Transverse colon (tissue), 4 donors: ENCODE data around the gene DCLK2.

Experiments
- EP300 ChIP-seq: sonication (generic); formaldehyde crosslinking; IDR thresholded peaks from one replicate; pipeline ENCODE4 v1.6.1; 2017; ENCODE audit warnings: antibody characterized with exemption, low read depth
- POLR2A ChIP-seq: fragments of 450-650 bp; IDR thresholded peaks from one replicate; pipeline ENCODE4 v1.6.1; 2016; ENCODE audit warnings: antibody characterized with exemption, mild to moderate bottlenecking, moderate library complexity
- POLR2AphosphoS5 ChIP-seq, 3 donors: sonication (generic); formaldehyde crosslinking; IDR thresholded peaks; one replicate each; pipeline ENCODE4 v1.6.1; 2016; ENCODE audit warnings: antibody characterized with exemption in 3 of 3
- TF ChIP-seq, protein P1 (sequence below), 5 experiments: fragments of 200-600 bp in 3 of 5; fragments of 450-650 bp in 2 of 5; sonication (generic) in 3 of 5; IDR thresholded peaks; 1 replicate in 2 of 5; 2 replicates in 3 of 5; pipeline ENCODE4 v1.5.1; 2016 to 2017; ENCODE audit warnings: antibody characterized with exemption in 5 of 5, inconsistent platforms in 3 of 5, mild to moderate bottlenecking in 2 of 5, moderate library complexity in 1 of 5

DNA sequence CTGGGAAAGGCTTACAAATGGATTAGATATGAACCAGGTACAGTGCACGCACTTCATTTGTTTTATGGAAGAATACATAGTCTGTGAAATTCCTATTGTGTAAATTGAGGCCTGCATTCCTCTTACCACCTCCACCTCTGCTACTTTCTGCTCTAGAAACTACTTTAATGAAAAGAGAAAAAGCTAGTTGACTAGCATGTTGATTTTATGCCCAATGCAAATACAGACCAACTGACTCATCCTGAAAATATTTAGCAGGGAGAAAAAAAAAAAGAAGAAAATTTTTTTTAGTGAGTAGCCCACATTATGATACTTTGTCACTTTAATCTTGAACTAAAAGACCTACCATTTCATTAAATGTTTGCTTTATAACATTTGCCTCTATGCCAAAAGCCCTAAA, 41.2 kb downstream of the DCLK2 start:
- TF ChIP-seq, protein P1, sequence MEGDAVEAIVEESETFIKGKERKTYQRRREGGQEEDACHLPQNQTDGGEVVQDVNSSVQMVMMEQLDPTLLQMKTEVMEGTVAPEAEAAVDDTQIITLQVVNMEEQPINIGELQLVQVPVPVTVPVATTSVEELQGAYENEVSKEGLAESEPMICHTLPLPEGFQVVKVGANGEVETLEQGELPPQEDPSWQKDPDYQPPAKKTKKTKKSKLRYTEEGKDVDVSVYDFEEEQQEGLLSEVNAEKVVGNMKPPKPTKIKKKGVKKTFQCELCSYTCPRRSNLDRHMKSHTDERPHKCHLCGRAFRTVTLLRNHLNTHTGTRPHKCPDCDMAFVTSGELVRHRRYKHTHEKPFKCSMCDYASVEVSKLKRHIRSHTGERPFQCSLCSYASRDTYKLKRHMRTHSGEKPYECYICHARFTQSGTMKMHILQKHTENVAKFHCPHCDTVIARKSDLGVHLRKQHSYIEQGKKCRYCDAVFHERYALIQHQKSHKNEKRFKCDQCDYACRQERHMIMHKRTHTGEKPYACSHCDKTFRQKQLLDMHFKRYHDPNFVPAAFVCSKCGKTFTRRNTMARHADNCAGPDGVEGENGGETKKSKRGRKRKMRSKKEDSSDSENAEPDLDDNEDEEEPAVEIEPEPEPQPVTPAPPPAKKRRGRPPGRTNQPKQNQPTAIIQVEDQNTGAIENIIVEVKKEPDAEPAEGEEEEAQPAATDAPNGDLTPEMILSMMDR (IDR thresholded peaks at IDR 0.05): no peak
- no peak for TF ChIP-seq POLR2A
- no peak for TF ChIP-seq EP300
- no peak for TF ChIP-seq POLR2AphosphoS5 (IDR thresholded peaks at IDR 0.05)
